NCI-H187 (cell line): ENCODE measurements around the gene SETD6.

Source experiments
- DNase-seq, 2 experiments: peaks; one replicate each; lab custom pipeline; 2025; lab: John Stamatoyannopoulos, UW

The SETD6 gene

GRCh38 chr16:58494981-58495520 is 20.3 kb upstream of the SETD6 start:
- DNase-seq: peak; percentile 54 to 65

- DNase-seq: no peak
These were observed 19.6 kb upstream of the SETD6 start for GRCh38 chr16:58495521-58496331.

- no peak for DNase-seq
These were observed 17.8 kb upstream of the SETD6 start for GRCh38 chr16:58497468-58497867.

GRCh38 chr16:58497935-58498334 is 17.4 kb upstream of the SETD6 start:
- DNase-seq: no peak

GRCh38 chr16:58498341-58499091 is 16.8 kb upstream of the SETD6 start:
- DNase-seq: no peak

GRCh38 chr16:58499092-58499511 is 16.2 kb upstream of the SETD6 start:
- DNase-seq: no peak

- DNase-seq: peak; percentile 17 to 63
These were observed 15.5 kb upstream of the SETD6 start, which contains the start of gene NDRG4 for GRCh38 chr16:58499615-58500351. NDRG4 (plus strand) TSS chr16:58500143; CDS start chr16:58500249, 106 bp downstream.

- DNase-seq: no peak
These were observed 14.7 kb upstream of the SETD6 start for GRCh38 chr16:58500430-58501241.

GRCh38 chr16:58501242-58502131 is 13.8 kb upstream of the SETD6 start:
- peak in 1 of 2 experiments; percentile 36 for DNase-seq

GRCh38 chr16:58502217-58502921 is 12.9 kb upstream of the SETD6 start:
- DNase-seq: no peak

GRCh38 chr16:58503166-58503862 is 12.0 kb upstream of the SETD6 start:
- no peak for DNase-seq

GRCh38 chr16:58503863-58504688 is 11.2 kb upstream of the SETD6 start:
- no peak for DNase-seq

GRCh38 chr16:58506241-58507194 is 8.8 kb upstream of the SETD6 start:
- DNase-seq: no peak

GRCh38 chr16:58507195-58507962 is 7.9 kb upstream of the SETD6 start:
- no peak for DNase-seq

GRCh38 chr16:58507963-58508670 is 7.2 kb upstream of the SETD6 start:
- no peak for DNase-seq
